NCI-H226 (cell line): ENCODE measurements around the gene ADAM17.
A peak's percentile ranks its signal among the peaks of the same experiment; 100 is the strongest.
"Not testable (repeated sequence)": the region's sequence is repeated elsewhere in the genome, so short reads cannot be mapped to it uniquely, and the experiment has no call there.

Source experiments
- DNase-seq: peaks from one replicate; pipeline ENCODE4 v3.0.0-alpha.2; 2015

Gene ADAM17

DNA sequence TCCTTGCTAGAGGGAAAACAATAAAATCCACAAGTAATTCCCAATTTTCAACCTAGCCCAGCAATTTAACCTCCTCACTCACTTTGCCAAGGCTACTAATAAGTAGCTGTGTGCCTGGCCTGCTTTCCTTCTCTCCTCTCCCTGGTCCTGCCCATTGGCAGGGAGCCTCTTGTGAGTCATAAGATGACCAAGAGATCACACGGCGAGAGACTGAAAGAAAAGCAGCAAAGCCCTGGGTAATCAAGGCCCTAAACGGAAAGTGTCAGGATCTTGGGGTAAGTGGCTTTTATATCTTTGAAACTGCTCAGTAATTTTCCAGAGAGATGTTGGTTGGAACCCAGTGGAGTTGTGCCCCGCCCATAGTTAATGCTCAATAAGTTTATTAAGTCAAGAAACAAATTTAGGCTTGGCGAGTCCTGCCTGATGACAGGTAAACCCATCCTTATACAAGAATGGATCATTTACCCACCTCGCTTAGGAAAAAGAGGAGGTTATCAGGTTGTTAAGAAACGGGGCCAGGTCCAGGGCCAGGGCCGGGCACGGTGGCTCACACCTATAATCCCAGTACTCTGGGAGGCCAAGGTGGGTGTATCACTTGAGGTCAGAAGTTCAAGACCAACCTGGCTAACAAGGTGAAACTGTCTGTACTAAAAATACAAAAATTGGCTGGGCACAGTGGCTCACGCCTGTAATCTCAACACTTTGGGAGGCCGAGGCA lies 10.0 kb upstream of the ADAM17 start:
- peak; percentile 94 for DNase-seq

DNA sequence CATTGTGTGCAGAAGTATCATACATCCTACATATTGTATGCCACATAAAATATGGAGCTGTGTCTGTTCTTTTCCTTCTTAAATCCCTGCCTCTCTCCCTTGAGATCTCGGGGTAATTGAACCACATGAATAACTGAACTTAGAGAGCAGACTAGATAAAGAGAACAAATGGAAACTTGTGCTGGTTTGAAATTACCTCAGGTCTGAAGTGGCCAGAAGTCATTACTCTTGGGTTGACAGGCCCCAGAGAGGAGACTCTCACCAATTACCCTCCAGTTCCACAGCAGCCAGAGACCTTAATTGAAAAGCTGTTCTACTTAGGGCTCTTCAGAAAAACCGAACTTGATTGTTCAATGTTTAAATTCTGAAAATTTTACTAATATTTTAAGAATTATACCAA lies 5.0 kb upstream of the ADAM17 start:
- DNase-seq: peak; percentile 8

DNA sequence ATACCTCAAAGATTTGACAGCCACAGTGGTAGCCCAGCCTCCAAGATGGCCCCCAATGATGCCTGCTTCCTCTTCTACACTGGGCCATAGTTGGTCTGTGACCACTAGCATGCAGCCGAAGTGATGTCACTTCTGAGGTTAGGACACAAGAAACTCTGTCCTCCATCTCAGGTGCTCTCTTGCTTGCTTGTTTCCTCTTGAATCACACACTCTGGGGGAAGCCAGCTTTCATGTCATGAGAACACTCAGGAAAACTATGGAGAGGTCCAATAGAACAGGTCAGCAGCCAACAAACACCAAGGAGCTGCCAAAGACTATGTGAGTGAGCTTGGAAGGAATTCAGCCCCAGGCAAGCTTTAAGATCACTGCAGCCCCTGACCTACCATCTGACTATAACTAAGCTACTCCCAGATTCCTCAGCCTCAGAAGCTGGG lies 3.3 kb upstream of the ADAM17 start:
- DNase-seq: peak; percentile 97

DNA sequence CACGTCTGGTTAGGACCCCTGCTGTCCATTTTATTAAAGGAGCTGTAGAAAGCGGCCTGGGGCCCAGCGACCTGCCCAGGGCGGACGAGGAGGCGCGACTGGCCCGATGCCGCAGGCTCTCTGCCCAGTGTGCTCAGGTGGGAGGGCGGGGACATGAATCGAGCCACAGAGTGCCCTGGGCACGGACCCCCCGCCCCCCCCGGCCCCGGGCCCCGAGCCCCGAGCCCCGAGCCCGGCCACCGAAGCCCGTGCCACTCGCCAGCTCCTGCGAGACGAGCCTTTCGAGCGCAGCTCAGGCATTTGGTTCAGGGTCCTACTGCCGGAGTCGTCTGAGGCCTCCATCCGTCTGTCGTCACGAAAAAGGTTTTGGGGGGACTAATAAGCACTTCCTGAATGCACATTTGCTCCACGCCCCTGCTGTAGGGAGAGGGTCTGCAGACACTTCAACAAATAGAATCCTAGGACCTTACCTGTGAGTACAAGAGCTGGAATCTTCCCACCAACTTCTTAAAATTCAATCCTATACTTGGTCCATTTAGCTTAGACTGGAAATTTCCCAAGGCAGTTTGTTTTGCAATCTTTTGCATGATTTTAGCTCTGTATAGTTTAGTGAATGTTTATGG lies 602 bp upstream of the ADAM17 start:
- DNase-seq: no peak

DNA sequence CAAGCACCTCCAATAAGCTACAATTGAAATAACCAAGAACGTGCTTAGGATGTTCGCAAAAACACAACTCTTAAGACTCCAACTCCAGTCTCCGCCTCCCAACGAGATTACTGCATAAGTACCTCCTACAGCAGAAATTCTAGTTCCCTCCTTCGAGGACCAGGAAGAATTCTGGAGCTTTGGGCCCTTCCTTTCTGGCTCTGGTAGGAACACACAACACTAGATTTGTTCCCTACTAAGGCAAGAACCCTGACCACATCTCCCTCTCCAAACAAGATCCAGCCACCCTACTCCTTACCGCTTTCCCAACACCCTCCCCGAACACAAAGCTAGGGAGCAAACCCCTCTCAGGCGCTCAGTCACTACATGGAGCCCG lies 721 bp downstream of the ADAM17 start:
- peak; percentile 80 for DNase-seq

DNA sequence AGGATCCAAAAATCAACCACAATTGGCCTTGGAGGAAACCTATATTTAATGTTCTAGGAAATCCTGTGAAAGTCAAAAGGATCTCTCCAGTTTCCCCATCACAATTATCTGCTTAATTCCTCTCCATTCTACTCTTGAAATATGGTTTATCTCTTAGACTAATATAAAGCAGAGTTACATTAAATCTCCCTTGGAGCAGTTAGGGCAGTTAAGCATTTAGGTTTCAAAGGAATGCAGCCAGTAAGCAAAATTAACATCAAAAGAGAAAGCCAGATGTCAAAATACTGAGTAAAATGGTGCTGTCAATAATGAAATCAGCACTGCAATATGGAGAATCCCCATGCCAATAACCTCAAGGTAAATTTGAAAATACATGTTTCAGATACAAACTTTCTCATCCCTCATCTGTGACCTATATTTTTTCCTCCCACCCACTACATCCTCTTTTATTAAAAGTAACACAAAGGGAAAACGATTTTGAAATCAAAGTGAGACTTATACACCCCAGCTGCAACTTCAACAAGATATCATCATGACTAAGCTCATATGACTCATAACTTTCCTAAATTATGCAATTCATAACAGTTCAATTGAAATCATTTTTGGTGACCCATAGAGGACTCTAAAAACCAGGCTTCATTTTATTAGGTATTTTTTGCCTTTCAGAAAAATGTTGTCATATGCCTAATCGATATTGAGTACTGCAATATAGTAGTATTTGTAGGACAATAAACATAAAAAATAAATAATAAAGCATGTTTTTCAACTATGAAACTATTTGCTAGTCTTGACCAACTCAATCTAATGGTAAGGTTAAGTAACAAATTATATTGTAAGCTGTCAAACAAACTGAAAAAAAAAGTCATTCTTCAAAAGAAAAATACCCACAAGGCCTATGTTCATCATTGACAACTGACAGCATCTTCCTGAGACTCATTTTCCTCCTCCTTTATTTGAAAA lies 3.1 kb downstream of the ADAM17 start:
- DNase-seq: peak; percentile 81

DNA sequence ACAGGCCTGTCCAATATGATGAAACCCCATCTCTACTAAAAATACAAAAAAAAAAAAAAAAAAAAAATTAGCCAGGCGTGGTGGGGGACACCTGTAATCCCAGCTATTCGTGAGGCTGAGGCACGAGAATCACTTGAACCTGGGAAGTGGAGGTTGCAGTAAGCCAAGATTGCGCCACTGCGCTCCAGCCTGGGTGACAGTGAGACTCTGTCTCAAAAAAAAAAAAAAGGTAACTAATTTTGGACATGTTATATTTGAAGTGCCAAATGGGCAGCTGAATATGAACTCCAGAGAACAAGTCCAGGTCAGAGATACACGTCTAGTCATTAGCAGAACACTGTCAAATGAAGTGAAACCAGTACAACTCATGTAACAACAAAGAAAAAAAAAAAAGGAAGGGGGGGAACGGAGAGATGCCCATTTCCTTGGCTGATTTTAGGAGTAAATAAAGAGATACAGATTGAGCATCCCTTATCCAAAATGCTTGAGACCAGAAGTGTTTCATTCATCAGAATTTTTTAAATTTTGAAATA lies 4.7 kb downstream of the ADAM17 start:
- not testable (repeated sequence) for DNase-seq

DNA sequence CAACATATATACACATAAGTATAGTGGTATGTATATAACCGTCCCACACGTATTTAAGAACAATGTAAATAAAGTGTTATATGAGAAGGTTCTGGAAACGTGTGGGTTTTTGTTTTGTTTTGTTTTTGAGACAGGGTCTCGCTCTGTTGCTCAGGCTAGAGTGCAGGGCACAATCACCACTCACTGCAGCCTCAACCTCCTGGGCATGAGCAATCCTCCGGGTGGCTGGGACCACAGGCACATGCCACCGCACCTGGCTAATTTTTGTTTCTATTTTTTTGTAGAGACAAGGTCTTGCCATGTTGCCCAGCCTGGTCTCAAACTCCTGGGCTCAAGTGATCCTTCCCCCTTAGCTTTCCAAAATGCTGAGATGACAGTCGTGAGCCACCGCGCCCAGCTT lies 6.2 kb downstream of the ADAM17 start:
- DNase-seq: no peak

DNA sequence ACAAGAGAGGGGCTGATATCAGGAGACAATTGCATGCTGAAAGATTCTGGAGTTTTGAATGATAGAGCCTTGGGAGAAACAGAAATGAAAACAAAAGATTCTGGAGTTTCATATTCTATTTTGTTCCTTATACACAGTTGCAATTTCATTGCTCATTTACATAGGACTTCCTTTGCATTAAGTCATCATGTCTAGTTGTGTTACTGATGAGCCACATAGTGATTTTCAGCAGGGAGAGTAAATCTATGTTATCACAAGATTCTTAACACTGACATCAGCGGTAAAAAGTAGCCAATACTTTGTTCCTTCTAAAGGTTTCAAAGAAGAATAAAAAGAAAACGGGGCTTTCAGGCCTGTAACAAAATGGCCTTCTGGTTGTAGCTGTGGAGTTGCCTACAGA lies 7.1 kb downstream of the ADAM17 start:
- DNase-seq: no peak

DNA sequence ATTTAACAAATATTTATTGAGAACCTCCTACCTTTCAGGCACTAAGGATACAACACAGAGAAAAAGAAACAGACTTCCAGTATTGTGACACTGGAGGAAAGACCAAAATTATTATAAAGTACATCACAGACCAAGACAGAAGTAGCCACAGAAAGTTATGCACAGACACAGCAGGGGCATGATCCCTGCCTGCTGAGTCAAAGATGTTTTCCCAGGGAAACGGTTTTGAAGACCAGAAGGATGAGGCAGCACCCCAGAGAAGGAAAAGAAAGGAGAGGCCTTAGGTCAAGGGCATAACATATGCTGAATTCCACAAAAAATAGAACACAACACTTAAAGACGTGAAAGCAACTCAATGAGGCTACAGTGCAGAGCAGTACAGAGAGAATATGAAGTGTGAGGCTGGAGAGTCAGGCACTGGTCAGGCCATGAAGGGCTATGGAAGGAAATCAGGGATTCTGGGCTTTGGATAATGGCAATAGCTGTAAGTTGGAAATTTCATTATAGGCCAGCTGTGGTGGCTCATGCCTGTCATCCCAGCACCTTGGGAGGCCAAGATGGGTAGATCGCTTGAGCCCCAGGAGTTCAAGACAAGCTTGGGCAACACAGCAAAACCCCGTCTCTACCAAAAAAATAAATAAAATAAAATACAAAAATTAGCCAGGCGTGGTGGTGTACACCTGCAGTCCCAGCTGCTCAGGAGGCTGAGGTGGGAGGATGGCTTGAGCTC lies 8.2 kb downstream of the ADAM17 start:
- DNase-seq: no peak

DNA sequence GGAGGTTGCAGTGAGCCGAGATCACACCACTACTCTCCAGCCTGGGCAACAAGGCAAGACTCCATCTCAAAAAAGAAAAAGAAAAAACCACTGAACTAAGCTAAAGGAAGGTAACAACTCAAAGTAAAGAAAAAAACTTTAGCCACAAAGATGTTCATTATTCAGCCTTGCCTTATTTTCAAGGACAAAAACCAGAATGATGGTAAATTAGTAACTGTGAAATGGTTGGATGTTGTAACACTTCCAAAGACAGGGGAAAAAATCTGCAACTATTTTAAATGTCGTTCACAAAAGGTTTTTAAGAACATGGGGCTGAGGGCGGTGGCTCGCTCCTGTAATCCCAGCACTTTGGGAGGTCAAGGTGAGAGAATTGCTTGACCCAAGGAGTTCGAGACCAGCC lies 10.1 kb downstream of the ADAM17 start:
- no peak for DNase-seq

DNA sequence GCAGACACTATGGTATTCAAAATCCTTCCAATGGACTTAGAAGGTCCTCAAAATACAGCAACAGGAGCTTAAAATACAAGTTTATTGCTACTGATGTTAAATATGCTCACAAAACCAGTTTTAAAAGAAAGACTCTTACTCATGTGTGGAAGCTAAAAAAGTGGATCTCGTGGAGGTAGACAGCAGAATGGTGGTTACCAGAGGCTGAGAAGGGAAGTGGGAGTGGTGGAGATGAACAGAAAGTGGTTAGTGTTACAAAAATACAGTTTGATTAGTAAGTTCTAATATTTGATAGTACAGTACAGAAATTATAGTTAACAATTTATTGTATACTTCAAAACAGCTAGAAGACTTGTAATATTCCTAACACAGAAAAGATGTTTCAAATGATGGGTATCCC lies 12.1 kb downstream of the ADAM17 start:
- DNase-seq: no peak

DNA sequence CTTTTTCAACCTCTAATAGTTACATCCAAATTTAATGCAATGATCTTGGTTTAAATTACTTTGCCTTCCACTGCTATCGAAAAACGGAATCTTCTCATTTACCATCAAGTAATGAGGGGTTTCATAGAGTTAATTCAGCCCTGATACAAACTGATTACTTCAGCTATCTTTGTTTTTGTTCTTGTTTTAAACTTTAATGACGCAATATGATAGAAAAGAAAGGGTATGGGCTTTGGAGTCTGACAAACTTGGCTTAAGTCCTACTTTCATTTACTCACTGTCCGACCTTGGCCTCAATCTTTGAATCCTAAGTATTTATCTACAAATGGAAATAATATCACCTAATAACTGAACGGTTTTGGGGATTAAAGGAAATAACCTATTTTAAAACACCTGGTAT lies 16.1 kb downstream of the ADAM17 start:
- peak; percentile 33 for DNase-seq

DNA sequence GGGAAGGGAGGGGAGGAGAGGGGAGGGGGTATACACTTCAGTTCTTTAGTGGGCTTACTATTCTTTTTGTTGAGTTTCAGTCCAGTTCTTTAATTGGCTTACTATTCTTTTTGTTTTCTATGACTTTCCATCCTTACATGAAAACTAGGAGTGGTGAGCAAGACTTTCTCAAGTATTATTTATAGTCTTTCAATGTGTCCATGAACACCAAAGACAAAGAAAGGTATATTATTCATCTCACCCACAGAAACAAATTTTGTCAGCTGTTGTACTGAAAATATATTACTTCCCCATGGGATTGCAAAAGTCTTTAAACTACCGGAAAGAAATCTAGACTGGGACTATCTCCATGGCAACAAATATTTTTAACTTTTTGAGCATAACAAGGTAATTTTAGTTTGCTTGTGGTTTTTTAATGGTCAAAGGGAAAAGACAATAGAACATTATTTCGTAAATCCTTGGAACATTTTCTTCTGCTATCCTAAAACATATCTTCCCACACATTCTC lies 17.6 kb downstream of the ADAM17 start:
- peak; percentile 68 for DNase-seq

DNA sequence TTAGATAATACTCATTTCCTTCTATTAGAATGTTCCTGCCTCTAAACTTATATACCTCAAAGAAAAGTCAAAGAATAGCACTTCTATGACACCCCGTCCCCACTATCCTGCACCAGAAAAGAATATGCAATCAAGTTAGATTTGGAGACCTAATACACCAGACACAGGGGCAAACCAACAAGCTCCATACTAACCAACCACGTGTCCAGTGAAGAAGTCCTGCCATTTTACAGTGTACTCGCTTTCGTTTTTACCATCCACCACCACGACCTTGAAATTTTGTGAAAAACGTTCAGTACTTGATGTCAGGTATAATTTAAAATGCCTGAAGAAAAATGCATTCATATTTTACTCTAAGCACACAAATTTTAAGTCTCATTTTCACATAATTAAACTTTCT lies 19.1 kb downstream of the ADAM17 start:
- DNase-seq: no peak

DNA sequence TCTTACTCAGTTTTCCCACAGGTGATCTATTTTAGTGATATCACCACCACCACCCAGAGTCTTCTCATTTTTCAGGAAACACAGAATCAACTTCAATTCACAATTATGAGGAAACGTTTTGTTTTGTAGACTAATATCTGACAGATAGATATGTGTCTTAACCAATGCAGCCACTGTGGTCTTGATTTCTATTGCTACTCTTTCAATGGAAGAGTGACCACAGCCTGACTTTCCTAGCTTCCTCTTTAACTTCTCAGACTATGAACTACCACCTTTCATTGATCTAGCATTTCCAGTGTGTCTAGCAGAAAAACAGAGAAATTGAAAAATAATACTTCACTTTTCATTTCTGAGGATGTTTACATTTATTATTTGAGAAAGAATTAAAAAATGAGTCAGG lies 20.5 kb downstream of the ADAM17 start:
- DNase-seq: no peak

DNA sequence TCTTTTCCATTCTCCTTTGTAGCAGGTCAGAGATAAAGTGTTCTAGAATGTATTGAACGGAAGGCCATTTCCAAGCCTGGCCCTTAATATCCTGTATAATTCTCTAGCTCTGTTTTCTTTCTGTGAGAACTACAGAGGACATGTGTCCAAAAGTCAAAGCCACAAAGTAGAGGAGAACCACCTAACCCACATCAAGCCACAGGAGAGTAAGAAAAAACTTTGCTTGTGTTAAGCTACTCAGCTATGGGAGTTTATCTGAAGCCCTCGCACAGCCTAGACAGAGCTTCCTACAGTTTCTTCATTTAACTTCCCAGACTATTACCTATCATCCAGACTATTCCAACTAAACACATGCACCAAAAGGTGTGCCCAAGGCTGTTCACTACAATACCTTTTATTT lies 22.0 kb downstream of the ADAM17 start:
- DNase-seq: no peak

DNA sequence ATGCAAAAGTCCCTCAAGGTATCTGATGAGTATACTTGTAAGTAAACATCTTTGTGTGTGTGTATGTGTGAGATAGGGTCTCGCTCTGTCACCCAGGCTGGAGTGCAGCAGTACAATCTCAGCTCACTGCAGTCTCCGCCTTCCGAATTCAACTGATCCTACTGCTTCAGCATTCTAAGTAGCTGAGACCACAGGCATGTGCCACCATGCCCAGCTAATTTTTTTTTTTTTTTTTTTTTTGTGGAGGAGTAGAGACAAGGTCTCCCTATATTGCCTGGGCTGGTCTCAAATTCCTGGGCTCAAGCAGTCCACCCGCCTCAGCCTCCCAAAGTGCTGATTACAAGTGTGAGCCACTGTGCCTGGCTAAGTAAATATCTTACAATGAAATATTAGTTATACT lies 23.2 kb downstream of the ADAM17 start:
- peak; percentile 71 for DNase-seq

DNA sequence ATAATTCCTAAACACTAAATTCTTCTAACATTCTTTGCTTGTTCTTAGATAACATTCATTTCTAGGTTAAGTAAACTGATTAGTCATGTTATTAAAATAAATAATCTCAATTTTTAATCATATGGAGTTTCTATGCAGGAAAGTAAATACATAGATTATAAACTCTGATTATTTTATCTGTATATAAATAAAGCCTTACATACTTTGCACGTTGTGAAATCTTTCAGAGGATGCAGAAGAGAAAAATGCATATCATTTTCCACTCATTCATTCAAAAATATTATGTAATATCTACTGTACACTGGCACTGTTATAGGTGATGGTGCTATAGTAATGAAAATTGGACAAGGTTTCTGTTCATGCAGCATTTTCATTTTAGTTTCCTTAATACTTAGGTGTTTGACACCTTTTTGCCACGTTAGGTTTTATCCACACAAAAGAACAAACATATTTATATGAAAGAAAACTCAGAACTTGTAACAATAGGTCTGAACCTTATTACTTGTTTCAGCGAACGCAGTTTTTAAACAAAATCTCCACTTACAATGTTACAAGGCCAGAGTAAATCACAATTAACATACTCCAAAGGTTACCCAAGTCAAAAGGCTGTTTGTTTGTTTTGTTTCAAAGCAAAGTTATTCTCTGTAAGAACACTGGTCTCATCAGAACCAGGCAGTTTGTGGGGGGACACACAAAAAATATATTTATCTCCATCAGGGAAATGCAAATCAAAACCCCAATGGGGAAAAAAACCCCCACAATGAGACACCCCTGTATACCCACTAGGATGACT lies 27.4 kb downstream of the ADAM17 start:
- DNase-seq: no peak

DNA sequence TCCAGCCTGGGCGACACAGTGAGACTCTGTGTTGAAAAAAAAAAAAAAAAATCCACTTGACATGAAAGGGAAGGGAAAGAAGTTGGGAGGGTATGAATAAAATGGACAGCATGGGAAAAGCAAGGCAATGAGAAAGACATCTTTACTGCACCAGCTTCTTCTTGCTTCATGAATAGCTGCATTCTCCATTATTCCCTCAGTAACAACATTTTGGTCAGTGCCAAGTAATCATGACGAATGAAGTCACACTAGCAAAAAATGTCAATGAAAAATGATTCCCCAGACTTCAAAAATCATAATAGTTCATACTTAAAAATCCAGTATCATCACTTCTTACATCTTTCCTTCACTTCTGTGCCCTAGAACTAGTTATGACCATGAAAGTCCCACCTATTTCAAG lies 30.4 kb downstream of the ADAM17 start:
- no peak for DNase-seq

DNA sequence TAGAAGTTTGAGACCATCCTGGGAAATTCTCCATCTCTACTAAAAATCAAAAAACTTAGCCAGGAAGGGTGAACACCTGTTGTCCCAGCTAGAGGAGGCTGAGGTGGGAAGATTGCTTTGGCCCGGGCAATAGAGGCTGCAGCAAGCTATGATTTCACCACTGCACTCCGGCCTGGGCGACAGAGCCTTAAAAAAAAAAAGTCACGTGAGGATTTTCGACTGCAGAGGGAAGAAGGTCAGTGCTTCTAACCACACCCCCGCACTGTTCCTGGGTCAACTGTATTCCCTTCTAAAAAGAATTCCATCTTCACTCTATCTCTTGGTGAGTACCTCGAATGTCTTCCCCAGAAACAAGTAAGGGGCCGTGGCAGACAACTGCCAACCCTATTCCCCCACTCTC lies 31.3 kb downstream of the ADAM17 start:
- DNase-seq: no peak

DNA sequence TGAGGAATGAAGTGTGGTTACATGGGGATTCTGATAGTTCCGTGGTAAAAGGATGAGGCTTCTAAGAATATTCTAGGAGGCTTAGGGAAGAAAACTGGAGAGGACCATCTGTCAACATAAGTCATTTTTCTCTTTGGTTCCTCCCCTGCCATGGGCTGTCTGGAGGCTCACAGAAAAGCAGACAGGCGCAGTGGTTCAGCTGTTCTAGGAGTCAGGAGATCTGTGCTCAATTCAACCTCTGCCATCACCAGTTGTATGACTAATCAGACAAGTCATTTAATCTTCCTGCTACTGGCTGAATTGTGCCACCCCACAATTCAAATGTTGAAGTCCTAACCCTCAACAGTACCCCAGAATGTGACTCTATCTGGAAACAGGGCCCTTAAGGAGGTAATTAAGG lies 36.4 kb downstream of the ADAM17 start:
- no peak for DNase-seq
